ENCODE data around the gene GNG11. TPM values are rescaled to one million over a fixed set of nuclear protein-coding genes. Genes with fewer than 3 reads are reported as not detected.

GNG11 gene
- total RNA-seq, 3 donors from 2014 or later (not counting 1 experiment from before 2014, with no cell fraction given) = 0.57 to 4.0 (median 1.5) TPM

DNA sequence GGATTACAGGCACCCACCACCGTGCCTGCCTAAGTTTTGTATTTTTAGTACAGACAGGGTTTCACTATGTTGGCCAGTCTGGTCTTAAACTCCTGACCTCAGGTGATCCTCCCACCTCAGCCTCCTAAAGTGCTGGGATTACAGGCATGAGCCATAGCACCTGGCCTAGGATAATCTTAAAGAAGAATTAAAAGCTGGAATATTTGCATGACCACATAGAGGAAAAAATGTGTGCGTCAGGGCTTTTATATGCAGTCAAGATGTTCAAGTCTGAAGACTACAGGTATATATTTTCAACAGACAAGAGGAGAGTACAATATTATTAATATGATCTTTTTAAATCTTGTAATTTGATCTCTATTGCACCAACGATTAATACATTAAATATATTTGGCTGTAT lies 39.5 kb downstream of the GNG11 start:
- Mint-ChIP-seq H3K4me3 (no peak overlapping the region), H3K27me3 (ENCODE audit: low read depth in 2 of 2) (peaks cover 0 to 18% of the 10 kb centered on the region in 2 donors), H3K27ac (no peak overlapping the region), H3K36me3 (no peaks in the 10 kb centered on the region), H3K9me3 (no peaks in the 10 kb centered on the region), H3K4me1 (no peaks in the 10 kb centered on the region)
- Histone ChIP-seq H3K4me3 (ENCODE audit: low read length) (no peak overlapping the region), H3K27me3 (ENCODE audit: control insufficient read depth, insufficient read depth, low read length) (no peaks in the 10 kb centered on the region), H3K27ac (ENCODE audit: low read length) (no peak overlapping the region), H3K4me1 (ENCODE audit: control insufficient read depth, insufficient read depth, low read length) (no peaks in the 10 kb centered on the region), H3K9me3 (ENCODE audit: control insufficient read depth, insufficient read depth, low read length) (no peaks in the 10 kb centered on the region), H3K36me3 (ENCODE audit: control insufficient read depth, insufficient read depth, low read length) (no peaks in the 10 kb centered on the region)
- ATAC-seq = no peak
- 90% methylated on average over 2 of the region's 3 CpGs for WGBS (ENCODE audit: insufficient coverage)
- TF ChIP-seq, protein P1, sequence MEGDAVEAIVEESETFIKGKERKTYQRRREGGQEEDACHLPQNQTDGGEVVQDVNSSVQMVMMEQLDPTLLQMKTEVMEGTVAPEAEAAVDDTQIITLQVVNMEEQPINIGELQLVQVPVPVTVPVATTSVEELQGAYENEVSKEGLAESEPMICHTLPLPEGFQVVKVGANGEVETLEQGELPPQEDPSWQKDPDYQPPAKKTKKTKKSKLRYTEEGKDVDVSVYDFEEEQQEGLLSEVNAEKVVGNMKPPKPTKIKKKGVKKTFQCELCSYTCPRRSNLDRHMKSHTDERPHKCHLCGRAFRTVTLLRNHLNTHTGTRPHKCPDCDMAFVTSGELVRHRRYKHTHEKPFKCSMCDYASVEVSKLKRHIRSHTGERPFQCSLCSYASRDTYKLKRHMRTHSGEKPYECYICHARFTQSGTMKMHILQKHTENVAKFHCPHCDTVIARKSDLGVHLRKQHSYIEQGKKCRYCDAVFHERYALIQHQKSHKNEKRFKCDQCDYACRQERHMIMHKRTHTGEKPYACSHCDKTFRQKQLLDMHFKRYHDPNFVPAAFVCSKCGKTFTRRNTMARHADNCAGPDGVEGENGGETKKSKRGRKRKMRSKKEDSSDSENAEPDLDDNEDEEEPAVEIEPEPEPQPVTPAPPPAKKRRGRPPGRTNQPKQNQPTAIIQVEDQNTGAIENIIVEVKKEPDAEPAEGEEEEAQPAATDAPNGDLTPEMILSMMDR (IDR thresholded peaks at IDR 0.05) = no peak
- DNase-seq = no peak
- intact Hi-C loops (cut with micrococcal nuclease) = no loop called here

DNA sequence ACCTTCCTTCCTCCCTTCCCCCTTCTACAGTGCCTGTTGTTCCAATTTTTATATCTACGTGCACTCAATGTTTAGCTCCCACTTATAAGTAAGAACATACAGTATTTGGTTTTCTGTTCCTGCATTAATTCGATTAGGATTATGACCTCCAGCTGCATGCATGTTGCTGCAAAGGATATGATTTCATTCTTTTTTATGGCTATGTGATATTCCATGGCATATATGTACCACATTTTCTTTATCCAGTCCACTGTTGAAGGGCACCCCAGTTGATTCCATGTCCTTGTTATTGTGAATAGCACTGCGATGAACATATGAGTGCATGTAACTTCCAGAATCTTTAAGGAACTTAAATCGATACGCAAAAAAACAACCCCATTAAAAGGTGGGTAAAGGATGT lies 42.7 kb downstream of the GNG11 start:
- intact Hi-C loops (cut with micrococcal nuclease) = no loop called here
- no peak overlapping the region for H3K27ac ChIP-seq (ENCODE audit: low read length)
- no peaks in the 10 kb centered on the region for H3K4me1 Mint-ChIP-seq

DNA sequence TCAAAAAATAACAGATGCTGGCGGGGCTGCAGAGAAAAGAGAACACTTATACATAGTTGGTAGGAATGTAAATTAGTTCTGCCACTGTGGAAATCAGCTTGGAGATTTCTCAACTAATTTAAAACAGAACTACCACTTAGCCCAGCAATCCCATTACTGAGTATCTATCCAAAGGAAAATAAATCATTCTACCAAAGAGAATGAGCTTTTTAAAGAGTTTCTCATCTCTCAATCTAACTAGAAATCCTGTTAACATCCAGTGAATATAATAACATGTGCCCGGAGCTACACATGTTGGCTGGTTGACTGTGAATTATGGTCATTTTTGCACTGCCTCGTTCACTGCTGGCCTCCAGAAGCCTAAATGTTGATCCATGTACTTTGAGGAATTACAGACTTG lies 43.3 kb downstream of the GNG11 start:
- no peaks in the 10 kb centered on the region for H3K36me3 Mint-ChIP-seq
- ATAC-seq = no peak
- no peaks in the 10 kb centered on the region for H3K9me3 Mint-ChIP-seq
- intact Hi-C loops (cut with micrococcal nuclease) = no loop called here
- no peaks in the 10 kb centered on the region for H3K4me1 ChIP-seq (ENCODE audit: control insufficient read depth, insufficient read depth, low read length)
- H3K4me1 Mint-ChIP-seq = no peaks in the 10 kb centered on the region
- 89% methylated on average over 2 of the region's 3 CpGs for WGBS (ENCODE audit: insufficient coverage)
- no peaks in the 10 kb centered on the region for H3K9me3 ChIP-seq (ENCODE audit: control insufficient read depth, insufficient read depth, low read length)
- TF ChIP-seq, protein P1 (IDR thresholded peaks at IDR 0.05) = no peak
- no peaks in the 10 kb centered on the region for H3K27me3 Mint-ChIP-seq (ENCODE audit: low read depth in 2 of 2)
- no peak overlapping the region for H3K27ac ChIP-seq (ENCODE audit: low read length)
- no peak overlapping the region for H3K27ac Mint-ChIP-seq
- no peaks in the 10 kb centered on the region for H3K27me3 ChIP-seq (ENCODE audit: control insufficient read depth, insufficient read depth, low read length)
- H3K36me3 ChIP-seq (ENCODE audit: control insufficient read depth, insufficient read depth, low read length) = no peaks in the 10 kb centered on the region
- no peak overlapping the region for H3K4me3 ChIP-seq (ENCODE audit: low read length)
- H3K4me3 Mint-ChIP-seq = no peak overlapping the region
- no peak for DNase-seq

More for the DNA sequence above, 42.7 kb downstream of the GNG11 start:
- DNase-seq = no peak
- Histone ChIP-seq H3K4me3 (ENCODE audit: low read length) (no peak overlapping the region), H3K4me1 (ENCODE audit: control insufficient read depth, insufficient read depth, low read length) (no peaks in the 10 kb centered on the region), H3K27me3 (ENCODE audit: control insufficient read depth, insufficient read depth, low read length) (no peaks in the 10 kb centered on the region), H3K9me3 (ENCODE audit: control insufficient read depth, insufficient read depth, low read length) (no peaks in the 10 kb centered on the region), H3K36me3 (ENCODE audit: control insufficient read depth, insufficient read depth, low read length) (no peaks in the 10 kb centered on the region)
- TF ChIP-seq, protein P1 (IDR thresholded peaks at IDR 0.05) = no peak
- no peak for ATAC-seq
- Mint-ChIP-seq H3K27me3 (ENCODE audit: low read depth in 2 of 2) (no peaks in the 10 kb centered on the region), H3K27ac (no peak overlapping the region), H3K36me3 (no peaks in the 10 kb centered on the region), H3K4me3 (no peak overlapping the region), H3K9me3 (no peaks in the 10 kb centered on the region)
- WGBS (ENCODE audit: insufficient coverage) = 94% methylated on average over 4 of the region's 5 CpGs

DNA sequence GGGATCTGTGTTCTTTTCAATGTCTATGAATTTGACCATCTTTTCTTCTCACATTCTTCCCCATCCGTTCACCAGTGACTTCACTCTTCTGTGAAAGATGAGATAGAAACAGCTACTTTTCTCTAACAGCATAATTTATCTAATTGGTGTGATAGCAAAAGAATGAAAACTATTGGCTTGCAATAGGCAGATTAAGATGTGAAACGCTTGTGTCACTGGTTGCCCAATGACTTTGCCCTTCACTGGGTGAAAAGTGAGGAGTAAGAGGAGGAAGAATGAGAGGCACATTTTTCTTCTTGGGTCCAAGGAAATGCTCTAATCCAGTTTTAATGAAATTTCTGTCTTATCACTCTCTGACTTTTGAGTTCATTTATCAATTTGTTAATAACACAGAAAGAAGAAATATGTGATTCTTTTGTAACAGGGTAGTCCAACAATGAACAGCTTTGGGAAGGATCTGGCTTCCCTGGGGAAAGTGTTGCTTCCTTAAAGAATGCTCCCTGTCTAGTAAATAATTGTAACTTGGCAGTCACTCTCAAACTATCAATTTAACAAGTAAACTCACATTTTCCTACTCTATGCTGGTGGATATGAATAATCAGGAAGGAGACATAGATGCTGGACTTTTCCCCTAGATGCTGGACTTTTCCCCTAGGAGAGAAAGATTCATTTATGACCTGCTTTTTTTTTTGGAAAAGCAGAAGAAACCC lies 47.5 kb downstream of the GNG11 start:
- DNase-seq (no peak), ATAC-seq (no peak)
- H3K27me3 ChIP-seq (ENCODE audit: control insufficient read depth, insufficient read depth, low read length) = no peaks in the 10 kb centered on the region
- Mint-ChIP-seq H3K36me3 (no peaks in the 10 kb centered on the region), H3K4me3 (no peak overlapping the region), H3K27me3 (ENCODE audit: low read depth in 2 of 2) (no peaks in the 10 kb centered on the region), H3K9me3 (no peaks in the 10 kb centered on the region), H3K4me1 (no peaks in the 10 kb centered on the region), H3K27ac (no peak overlapping the region)
- H3K4me3 ChIP-seq (ENCODE audit: low read length) = no peak overlapping the region
- intact Hi-C loops (cut with micrococcal nuclease) = no loop called here
- H3K4me1 ChIP-seq (ENCODE audit: control insufficient read depth, insufficient read depth, low read length) = no peaks in the 10 kb centered on the region
- no peaks in the 10 kb centered on the region for H3K36me3 ChIP-seq (ENCODE audit: control insufficient read depth, insufficient read depth, low read length)
- 100% methylated on average over 1 of the region's 2 CpGs for WGBS (ENCODE audit: insufficient coverage)
- no peaks in the 10 kb centered on the region for H3K9me3 ChIP-seq (ENCODE audit: control insufficient read depth, insufficient read depth, low read length)
- no peak overlapping the region for H3K27ac ChIP-seq (ENCODE audit: low read length)
- TF ChIP-seq, protein P1 (IDR thresholded peaks at IDR 0.05) = no peak
